Measurements from ENCODE around the gene PRKCD.
A peak's percentile ranks its signal among the peaks of the same experiment; 100 is the strongest.

The PRKCD gene

DNA sequence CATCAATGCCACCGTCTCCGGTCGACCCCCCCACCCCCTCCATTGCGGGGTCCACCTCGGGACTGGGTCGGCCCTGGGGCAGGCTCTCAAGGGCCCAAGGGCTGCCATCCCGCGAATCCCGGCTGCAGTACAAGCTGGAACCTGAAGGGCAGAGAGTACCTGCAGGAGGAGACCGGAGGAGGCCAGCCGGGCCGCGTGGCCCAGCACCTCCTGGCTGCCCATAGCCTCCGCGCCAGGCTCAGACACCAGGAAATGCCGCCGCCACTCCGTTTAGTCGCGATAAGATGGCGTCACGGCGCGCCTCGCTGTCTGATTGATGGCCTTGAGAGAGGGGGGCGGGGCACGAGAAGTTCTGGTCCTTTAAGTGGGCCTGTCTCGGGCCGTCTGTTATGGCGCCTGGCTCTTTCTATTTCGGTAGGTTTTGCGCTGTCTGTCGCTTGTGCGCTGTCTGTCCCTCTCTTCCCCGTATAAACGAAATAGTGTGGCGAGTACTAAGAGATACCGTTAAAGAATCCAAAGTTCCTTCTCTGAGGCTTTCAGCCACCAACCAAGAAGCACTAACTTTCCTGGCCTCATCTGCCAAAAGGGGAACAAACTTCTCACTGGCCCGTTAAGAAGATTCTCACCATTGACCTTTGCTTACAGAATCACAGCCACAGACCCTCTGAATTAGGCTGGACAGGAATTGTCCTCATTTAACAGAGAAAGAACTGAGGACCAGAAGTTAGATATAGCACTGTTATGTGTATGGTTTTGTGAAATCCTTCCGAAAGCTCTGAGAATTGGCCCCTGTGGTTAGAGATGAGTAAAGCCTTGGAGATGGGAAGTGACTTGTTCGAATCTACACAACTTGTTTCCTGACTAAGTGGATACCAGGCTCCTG is 30.6 kb upstream of the PRKCD start, which contains the start of gene RFT1:
RFT1 (minus strand) TSS at position 257 of the 883 bp plus-strand sequence; CDS start at position 222, 35 bp downstream.
- Mint-ChIP-seq H3K27ac (peak within 1 kb of the TSS; percentile 93), H3K4me1 (peaks cover 31% of the 10 kb centered on the region), H3K27me3 (no peaks in the 10 kb centered on the region), H3K4me3 (peak within 1 kb of the TSS; percentile 88), H3K9me3 (no peaks in the 10 kb centered on the region), H3K36me3 (peaks cover 5% of the 10 kb centered on the region)
- peak; percentile 100 for DNase-seq
- CTCF ChIA-PET = interaction anchor here (1.3 to 8.0 kb wide), 5 partner anchors 11 to 67 kb away, joined by 4 to 161 read pairs (median 7); no protein-coding TSS in a partner anchor

DNA sequence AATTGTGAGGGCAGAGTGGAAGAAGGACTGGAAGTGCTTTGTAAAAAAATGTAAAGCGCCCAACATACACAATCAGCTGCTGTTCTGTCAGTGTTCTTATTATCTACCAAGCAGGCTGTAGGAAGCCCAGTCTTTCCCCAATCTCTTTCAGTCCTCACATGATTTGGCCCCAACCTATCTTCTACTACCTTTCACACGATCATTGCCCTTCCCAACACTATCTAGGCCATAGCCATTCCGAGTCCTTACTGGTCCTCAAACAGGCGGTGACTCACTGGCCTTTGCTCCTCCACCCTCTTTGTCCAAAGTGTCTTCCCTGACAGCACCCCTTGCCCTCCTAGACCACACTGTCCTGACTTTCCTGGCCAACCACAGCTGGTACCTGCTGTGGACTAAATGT is 29.9 kb upstream of the PRKCD start:
- H3K36me3 Mint-ChIP-seq = peaks cover 5% of the 10 kb centered on the region
- H3K4me1 Mint-ChIP-seq = peaks cover 31% of the 10 kb centered on the region
- no peaks in the 10 kb centered on the region for H3K9me3 Mint-ChIP-seq
- peak overlapping the region; percentile 93 for H3K27ac Mint-ChIP-seq
- no peak for DNase-seq
- no peaks in the 10 kb centered on the region for H3K27me3 Mint-ChIP-seq
- H3K4me3 Mint-ChIP-seq = peak overlapping the region; percentile 88
- CTCF ChIA-PET = interaction anchor here (1.3 to 8.0 kb wide), 6 partner anchors 10 to 67 kb away, joined by 4 to 161 read pairs (median 14); no protein-coding TSS in a partner anchor

DNA sequence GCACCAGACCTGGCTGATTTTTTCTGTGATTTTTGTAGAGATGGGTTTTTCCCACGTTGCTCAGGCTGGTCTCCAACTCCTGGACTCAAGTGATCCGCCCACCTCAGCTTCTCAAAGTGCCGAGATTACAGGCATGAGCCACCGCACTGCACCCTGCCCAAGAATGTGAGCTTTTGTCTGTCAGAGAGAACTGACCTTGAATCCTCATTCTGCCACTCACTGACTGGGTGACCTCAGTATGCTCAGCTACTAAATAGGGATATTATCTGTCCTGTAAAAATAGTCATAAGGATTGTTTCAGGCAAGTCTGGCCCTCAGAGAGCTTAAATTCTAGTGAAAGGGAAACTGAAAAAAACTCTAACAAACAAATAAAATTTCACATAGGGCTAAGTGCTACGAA is 28.7 kb upstream of the PRKCD start:
- Mint-ChIP-seq H3K27ac (no peak overlapping the region), H3K9me3 (no peaks in the 10 kb centered on the region), H3K36me3 (peaks cover 2% of the 10 kb centered on the region), H3K27me3 (no peaks in the 10 kb centered on the region), H3K4me1 (peaks cover 31% of the 10 kb centered on the region), H3K4me3 (no peak overlapping the region)
- DNase-seq = no peak
- CTCF ChIA-PET = interaction anchor here (1.3 to 8.0 kb wide), 5 partner anchors 9 to 66 kb away, joined by 5 to 161 read pairs (median 23); no protein-coding TSS in a partner anchor

DNA sequence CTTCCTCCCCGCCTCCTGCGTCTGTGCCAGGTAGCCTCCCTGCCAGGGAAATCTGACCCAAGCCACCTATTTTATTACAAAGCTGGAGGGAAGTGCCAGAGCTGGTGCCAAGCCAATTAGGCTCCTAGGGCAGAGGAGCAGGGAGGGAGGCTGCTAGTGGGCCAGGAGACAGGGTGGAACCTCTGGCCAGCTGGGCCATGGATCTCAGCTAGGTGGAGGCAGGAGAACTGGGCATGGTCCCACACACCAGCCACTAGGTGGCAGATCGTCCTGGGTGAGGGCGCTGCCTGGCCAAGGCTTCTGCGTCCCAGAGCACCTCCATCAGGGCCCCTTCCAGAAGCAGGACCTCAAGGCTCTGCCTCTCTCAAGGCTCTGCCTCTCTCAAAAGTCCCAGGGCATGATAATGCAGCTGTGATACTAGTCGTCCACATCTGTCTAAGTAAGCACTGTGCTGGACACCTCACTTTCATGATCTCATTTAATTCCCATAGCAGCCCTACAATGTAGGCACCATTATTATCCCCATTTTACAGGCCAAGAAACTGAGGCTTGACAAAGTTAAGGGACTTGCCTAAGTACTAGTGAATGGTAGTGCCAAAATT is 26.3 kb upstream of the PRKCD start:
- Mint-ChIP-seq H3K4me3 (no peak overlapping the region), H3K9me3 (no peaks in the 10 kb centered on the region), H3K27ac (no peak overlapping the region), H3K27me3 (no peaks in the 10 kb centered on the region), H3K36me3 (peaks cover 1% of the 10 kb centered on the region), H3K4me1 (peaks cover 14% of the 10 kb centered on the region)
- peak; percentile 74 for DNase-seq
- CTCF ChIA-PET = interaction anchor here (0.6 to 8.0 kb wide), 20 partner anchors 8 to 189 kb away, joined by 3 to 161 read pairs (median 4); partner anchors contain the start of gene PRKCD

DNA sequence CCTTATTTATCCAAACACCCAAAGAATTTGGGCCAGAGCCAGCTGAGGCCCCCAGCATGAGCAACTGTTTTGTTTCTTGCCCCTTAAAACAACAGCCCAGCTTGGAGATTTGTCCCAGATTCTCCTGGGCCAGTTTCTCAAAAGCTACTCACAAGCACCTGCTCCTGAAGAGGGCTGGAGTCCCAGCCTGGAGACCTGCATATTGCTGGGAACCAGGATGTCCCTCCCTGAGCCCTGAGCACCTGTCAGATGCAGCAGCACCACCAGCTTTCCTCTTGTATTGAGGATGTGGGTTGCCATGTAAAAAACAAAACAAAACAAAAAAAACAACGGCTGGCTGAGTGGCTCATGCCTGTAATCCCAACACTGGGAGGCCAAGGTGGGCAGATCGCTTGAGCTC is 23.8 kb upstream of the PRKCD start:
- Mint-ChIP-seq H3K4me1 (no peaks in the 10 kb centered on the region), H3K9me3 (no peaks in the 10 kb centered on the region), H3K36me3 (no peaks in the 10 kb centered on the region), H3K27me3 (peaks cover 4% of the 10 kb centered on the region), H3K27ac (no peak overlapping the region), H3K4me3 (no peak overlapping the region)
- CTCF ChIA-PET = interaction anchor here (0.6 to 8.0 kb wide), 2 partner anchors 61 to 124 kb away, joined by 3 to 161 read pairs; no protein-coding TSS in a partner anchor
- no peak for DNase-seq

DNA sequence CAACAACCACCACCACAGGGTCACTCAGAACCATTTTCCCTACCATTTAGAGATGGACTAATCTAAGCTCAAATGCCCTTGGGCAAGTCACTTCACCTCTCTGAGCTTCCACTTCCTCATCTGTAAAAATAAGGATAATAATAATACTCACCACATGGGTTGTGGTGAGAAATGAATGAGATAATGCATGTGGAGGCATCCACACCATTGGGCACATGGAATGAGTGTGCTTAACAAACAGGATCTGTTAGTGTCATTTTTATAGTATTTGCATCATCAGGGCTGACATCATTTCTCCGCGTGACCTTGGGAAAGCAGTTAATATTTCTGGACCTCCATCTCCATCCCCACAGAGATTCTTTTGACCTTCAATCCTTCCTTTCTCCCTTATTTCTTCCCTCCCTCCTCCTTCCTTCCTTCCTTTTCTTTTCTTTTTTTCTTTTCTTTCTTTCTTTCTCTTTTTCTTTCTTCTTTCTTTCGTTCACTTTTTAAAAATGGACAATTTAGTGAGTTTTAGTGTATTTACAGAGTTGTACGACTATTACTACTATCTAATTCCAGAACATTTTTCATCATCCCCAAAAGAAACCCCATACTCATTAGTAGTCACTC is 23.1 kb upstream of the PRKCD start:
- no peaks in the 10 kb centered on the region for H3K36me3 Mint-ChIP-seq
- no peaks in the 10 kb centered on the region for H3K9me3 Mint-ChIP-seq
- H3K27ac Mint-ChIP-seq = no peak overlapping the region
- H3K27me3 Mint-ChIP-seq = peaks cover 4% of the 10 kb centered on the region
- DNase-seq = no peak
- H3K4me3 Mint-ChIP-seq = no peak overlapping the region
- CTCF ChIA-PET = interaction anchor here (8.0 kb wide), 1 partner anchor 60 kb away, joined by 161 read pairs; no protein-coding TSS in a partner anchor
- H3K4me1 Mint-ChIP-seq = no peaks in the 10 kb centered on the region

DNA sequence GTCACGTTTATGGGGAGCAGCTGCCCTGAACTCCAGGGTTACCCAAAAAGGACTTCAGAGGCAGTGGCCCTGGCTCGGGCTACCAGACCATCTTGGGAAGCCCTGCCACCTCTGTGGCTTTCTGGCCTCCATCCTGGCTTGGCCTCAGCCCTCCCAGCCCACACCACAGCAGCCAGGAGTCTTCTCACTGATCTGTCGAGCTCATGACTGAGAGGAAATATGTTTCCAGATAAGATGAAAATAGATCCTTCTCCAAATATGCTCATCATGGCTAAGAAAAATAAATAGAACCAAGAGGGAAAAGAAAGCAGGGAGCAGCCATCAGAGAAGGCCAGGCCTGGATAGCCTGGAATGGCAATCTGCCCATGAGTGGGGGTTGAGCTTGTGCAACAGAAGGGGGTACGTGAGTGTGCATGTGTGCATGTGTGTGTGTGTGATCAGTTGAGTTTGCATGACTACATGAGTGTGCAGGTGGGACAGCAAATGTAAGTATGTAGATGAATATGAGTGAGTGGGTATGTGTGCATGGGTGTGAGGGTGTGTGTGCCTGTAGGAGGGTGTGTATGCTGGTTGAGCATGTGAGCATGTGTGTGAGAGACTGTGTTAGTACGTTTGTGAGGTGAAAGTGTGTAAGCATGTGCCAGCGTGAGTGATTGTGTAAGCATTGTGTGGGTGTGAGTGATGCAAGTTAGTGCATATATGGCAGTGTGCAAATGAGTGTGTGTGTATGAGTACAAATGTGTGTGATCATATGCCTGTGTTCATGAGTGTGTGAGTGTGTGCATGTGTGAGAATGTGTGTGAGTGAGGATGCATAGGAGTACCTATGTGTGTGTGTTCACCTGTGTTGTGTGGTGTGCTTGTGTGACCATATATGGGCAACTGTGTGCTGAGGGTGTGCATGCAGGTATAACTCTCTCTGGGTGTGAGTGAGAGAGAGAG is 20.8 kb upstream of the PRKCD start:
- H3K27ac Mint-ChIP-seq = no peak overlapping the region
- CTCF ChIA-PET = interaction anchor here (1.7 kb wide), 1 partner anchor 8 kb away, joined by 6 read pairs; no protein-coding TSS in a partner anchor
- no peak overlapping the region for H3K4me3 Mint-ChIP-seq
- H3K9me3 Mint-ChIP-seq = no peaks in the 10 kb centered on the region
- H3K36me3 Mint-ChIP-seq = no peaks in the 10 kb centered on the region
- no peaks in the 10 kb centered on the region for H3K4me1 Mint-ChIP-seq
- DNase-seq = no peak
- H3K27me3 Mint-ChIP-seq = peaks cover 7% of the 10 kb centered on the region

DNA sequence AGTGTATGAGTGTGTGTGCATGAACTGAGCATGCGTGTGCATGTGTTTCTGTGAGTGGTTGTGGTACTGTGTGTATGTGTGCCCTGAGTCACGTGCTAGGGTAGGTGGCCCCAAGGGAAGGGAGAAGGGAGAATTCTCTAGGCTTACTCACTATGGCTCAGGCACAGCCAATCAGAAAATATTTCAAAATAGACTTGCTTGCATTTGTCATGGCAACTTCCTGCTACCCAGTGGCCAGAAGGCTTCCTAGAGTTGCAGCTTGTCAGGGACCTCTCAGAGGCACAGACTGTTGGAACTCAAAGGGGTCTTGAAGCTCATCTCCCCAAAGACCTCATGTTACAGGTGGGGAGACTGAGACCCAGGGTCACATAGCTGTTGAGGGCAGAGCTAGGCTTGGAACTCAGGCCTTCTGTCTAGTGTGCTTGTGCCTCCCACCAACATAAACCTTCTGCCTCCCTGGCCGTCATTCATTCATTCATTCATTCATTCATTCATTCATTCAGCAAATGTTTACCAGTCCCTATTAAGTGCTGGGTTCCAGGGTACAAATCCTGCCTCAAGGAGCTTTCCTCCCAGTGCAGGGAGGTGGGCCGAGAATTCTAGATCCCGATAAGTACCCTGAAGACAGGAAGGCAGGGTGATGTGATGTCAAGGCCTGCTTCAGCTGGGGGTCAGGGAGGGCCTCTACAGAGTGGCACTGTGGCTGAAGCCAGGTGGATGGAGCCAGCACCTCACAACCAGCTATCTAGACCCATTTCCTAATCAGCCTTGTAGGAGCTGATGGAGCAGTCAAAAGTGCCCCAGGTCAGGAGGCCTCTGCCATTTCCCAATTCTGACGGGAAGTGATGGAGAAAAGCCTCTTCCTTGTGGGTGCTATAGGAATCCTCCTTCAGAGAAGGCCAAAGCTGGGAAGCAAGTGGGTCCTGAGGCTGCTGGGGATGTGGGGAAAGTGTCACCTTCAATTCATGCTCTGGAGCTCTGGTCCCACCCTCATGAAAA is 19.9 kb upstream of the PRKCD start:
- Mint-ChIP-seq H3K4me1 (no peaks in the 10 kb centered on the region), H3K27ac (no peak overlapping the region), H3K4me3 (no peak overlapping the region), H3K9me3 (no peaks in the 10 kb centered on the region), H3K36me3 (no peaks in the 10 kb centered on the region), H3K27me3 (peaks cover 12% of the 10 kb centered on the region)
- DNase-seq = no peak
- CTCF ChIA-PET = interaction anchor here (0.6 to 1.7 kb wide), 2 partner anchors 9 to 79 kb away, joined by 3 to 6 read pairs; no protein-coding TSS in a partner anchor

DNA sequence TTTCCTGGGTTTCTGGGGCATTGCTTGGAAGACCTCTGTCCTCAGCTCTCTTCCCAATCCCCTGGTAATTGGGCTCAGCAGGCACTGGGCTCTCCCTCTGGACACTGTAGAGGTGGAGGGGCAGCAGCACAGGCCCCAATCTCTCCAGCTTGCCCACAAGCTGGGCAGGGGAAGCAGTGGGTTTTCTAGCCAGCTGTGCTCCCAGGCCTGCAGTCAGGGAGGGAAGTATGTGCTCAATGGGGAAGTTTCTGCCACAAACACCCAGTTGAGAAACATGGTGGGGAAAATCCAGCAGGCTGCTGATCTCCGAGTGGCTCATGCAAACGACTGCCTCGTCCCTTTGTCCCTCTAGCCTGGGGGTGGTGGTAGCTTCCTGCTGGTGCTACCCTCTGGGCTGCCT is 18.0 kb upstream of the PRKCD start:
- Mint-ChIP-seq H3K4me3 (no peak overlapping the region), H3K27ac (no peak overlapping the region), H3K9me3 (no peaks in the 10 kb centered on the region), H3K27me3 (peaks cover 16% of the 10 kb centered on the region), H3K36me3 (no peaks in the 10 kb centered on the region), H3K4me1 (no peaks in the 10 kb centered on the region)
- CTCF ChIA-PET = interaction anchor here (0.7 to 2.1 kb wide), 3 partner anchors 9 to 53 kb away, joined by 3 to 6 read pairs (median 5); no protein-coding TSS in a partner anchor
- no peak for DNase-seq

DNA sequence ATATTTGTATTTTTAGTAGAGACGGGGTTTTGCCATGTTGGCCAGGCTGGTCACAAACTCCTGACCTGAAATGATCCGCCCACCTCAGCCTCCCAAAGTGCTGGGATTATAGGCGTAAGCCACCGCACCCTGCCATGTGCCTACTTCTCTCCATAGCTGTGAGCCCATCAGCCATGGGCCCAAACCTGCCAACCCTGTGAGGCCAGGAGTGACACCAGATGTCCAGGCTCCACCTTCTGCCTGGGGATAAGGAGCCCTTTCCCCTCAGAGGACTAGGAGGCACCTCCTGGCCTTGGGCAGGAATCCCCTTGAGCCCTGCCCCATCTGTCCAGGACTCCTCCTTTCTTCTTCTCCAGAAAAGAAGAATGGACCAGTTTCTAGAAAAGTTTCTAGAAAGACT is 16.6 kb upstream of the PRKCD start:
- Mint-ChIP-seq H3K27me3 (peaks cover 21% of the 10 kb centered on the region), H3K9me3 (no peaks in the 10 kb centered on the region), H3K36me3 (no peaks in the 10 kb centered on the region), H3K4me1 (no peaks in the 10 kb centered on the region), H3K27ac (no peak overlapping the region), H3K4me3 (no peak overlapping the region)
- DNase-seq = no peak
- CTCF ChIA-PET = interaction anchor here (1.1 kb wide), 1 partner anchor 10 kb away, joined by 4 read pairs; no protein-coding TSS in a partner anchor

DNA sequence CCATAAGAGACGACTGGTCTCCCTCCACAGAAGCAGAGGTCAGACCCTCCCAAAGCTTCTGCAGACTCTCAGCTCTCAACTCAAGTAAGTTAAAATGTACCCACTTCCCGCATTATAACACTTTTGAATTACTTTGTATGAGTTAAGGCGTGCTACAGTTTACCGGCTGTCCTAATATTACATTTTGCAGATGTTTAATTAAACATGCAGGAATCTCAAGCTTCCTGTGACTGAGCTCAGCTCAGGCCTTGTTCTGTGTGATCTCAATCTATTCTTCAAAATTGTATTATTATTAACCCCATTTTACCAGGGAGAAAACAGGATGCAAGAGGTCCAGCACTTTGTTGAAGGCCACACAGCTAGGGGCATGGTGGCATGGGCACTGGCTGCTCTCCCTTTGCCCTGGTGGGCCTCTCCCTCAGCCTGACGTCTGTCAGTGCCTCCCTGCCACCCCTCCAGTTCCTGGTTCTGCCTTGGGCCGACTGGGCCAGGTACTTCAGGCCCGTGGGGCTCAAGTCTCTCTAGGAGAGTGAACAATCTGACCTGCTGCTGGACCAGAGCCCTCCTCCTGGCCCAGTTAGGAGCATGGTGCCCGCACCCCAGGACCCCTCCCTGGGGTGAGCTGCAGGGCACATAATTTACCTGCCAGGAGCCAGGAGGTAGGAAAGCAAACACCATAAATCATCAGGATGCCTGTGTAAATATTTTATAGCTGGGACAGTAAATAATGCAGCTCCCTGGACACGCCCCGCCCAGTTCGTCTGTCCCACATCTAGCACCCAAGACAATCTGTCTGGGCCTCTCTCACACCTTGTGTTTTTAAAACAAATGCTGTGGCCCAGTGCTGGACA is 15.9 kb upstream of the PRKCD start:
- H3K4me1 Mint-ChIP-seq = no peaks in the 10 kb centered on the region
- CTCF ChIA-PET = interaction anchor here (1.1 kb wide), 2 partner anchors 11 to 52 kb away, joined by 4 read pairs; no protein-coding TSS in a partner anchor
- no peak for DNase-seq
- H3K27ac Mint-ChIP-seq = no peak overlapping the region
- no peaks in the 10 kb centered on the region for H3K9me3 Mint-ChIP-seq
- H3K27me3 Mint-ChIP-seq = peaks cover 22% of the 10 kb centered on the region
- H3K36me3 Mint-ChIP-seq = no peaks in the 10 kb centered on the region
- no peak overlapping the region for H3K4me3 Mint-ChIP-seq

Measured in activated naive CD4-positive, alpha-beta T cell treated with anti-CD3 and anti-CD28 coated beads, Interleukin-2, amount 10 ng/mL, durations not matched to agents 7 days and 5 days (primary cell).